Activated naive CD4-positive, alpha-beta T cell (primary cell): ENCODE results near the gene SLX4IP.
A peak's percentile ranks its signal among the peaks of the same experiment; 100 is the strongest.
"Not testable (repeated sequence)": the region's sequence is repeated elsewhere in the genome, so short reads cannot be mapped to it uniquely, and the experiment has no call there.

Source experiments
- DNase-seq, 4 experiments: peaks; one replicate each; lab custom pipeline; 2025; lab: John Stamatoyannopoulos, UW

Gene SLX4IP

DNA sequence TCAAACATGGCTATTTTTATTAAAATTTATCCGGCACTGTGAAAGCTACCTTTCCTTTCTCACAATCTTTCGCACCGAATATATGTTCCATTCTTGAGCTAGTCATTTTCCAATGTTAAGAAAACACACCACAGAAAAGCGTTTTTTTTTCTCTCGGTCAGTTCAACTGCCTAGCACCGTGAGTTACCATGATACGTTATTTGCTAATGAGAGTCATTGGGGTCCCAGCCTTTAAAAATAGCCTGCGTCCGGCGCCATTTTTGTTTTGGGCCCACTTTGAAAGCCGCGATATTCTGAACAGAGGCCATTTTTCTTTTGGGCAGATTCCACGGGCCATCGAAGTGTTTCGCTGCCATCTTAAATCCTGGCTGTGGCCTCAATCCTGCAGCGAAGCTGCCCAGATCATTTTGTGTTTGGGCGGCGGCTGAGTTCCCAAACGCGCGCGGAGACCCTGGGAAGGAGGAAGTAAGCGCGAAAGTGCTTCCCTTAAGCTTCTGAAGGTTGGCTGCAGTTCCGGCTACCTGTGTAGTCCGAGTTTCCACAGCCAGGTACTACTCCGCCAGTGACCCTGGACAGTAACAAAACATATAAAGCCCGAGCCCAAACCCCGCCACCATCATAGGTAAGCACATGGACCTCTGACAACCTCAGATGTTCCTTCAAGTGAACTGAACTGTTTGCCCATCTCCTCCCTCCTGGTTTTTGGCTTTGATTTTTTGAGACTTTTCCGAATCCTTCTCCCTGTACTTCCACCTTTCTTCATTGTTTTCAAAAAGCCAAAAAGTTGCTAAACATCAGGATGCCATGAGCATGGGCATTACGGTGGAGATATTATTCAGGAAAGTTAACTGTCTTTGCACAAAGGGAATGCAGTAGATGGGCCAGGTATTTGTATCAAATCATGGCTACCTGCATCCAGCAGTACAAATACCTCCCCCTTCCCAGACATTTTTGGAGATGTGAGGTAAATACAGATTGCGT, at the start of gene SLX4IP:
Gene SLX4IP (plus strand): TSS at position 474 of the 981 bp plus-strand sequence. CDS start 22,900 bp downstream, outside the sequence.
- DNase-seq, result peak; percentile 39 to 63 (median 46)

DNA sequence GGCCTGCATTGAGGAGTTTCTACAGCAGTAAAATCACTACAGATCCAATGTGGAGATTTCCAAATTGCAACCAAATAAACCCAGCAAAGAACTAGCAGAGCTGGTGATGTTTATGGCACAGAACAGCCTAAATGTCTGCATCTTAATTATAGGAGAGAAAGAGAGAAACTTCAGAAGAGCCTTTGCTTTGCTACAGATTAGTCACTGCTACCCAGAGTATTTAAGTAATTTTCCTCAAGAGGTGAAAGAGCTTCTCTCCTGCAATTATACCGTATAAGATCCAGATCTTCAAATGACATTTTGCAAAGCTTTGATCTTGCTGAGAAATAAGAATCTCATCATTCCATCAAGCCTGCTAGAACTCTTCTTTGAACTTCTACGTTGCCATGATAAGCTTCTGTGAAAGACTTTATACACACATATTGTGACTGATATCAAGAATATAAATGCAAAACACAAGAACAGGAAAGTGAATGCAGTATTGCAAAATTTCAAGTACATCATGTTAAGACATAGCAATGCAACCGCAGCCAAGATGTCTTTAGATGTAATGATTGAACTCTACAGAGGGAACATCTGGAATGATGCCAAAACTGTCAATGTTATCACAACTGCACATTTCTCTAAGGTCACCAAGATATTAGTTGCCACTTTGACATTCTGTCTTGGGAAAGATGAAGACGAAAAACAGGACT, 49.1 kb upstream of the SLX4IP start:
- no peak for DNase-seq

DNA sequence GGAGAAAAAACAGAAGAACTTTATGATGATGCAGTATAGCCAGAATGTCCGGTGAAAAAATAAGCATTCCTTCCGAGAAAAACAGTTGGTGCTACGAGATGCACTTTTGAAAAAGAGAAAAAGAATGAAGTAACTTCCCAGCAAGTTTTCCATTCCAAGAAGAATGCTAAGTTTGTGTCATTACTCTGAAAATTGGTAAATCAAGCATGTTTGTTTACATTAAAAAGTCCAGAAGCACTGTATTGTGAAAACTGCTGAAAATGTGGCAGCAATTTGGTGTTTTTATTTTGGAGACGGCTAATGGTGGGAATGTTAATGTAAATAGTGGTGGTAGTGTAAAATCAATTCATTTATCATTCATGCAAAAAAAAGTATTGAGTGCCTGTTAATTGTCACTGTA, 47.4 kb upstream of the SLX4IP start:
- no peak for DNase-seq

DNA sequence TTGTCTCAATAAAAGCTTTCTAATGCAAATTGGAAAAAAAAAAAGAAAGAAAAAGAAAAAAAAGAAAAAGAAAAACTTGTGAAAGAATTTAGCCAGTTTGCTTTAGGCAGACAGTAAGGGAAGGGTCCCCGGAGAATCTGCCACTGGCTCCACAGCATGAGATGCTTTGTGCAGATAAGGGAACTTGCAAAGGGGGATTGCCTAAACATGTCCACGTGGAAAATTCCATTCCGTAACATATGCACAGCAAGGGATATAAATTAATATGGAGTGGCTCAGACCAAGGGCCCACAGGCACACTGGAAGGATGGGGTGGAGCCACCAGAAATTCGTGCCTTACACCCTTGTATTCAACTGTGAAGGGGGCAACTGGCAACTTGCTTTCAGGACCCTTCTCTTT, 46.5 kb upstream of the SLX4IP start:
- DNase-seq, result no peak

DNA sequence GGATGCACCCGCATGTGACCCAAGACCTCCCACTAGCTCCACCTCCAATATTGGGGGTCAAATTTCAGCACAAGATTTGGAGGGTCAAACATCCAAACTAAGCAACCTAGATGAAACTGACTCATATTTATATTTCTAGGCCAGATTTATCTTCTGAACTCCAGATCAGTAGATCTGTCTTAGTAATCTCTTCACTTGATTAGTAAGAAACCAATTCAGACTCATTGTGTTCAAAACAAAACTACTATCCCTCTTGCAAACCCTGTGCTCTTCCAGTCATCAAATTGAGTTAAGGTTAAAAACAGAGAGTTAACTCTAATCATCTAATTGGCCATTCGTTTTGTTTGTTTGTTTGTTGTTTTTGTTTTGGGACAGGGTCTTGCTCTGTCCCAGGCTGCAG, 44.4 kb upstream of the SLX4IP start:
- no peak for DNase-seq

DNA sequence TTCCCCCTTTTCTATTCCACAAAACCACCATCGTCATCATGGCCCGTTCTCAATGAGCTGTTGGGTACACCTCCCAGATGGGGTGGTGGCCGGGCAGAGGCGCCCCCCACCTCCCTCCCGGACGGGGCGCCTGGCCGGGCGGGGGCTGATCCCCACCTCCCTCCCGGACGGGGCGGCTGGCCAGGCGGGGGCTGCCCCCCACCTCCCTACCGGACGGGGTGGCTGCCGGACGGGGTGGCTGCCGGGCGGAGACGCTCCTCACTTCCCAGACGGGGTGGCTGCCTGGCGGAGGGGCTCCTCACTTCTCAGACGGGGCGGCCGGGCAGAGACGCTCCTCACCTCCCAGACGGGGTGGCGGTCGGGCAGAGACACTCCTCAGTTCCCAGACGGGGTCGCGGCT, 40.4 kb upstream of the SLX4IP start:
- not testable (repeated sequence) for DNase-seq

DNA sequence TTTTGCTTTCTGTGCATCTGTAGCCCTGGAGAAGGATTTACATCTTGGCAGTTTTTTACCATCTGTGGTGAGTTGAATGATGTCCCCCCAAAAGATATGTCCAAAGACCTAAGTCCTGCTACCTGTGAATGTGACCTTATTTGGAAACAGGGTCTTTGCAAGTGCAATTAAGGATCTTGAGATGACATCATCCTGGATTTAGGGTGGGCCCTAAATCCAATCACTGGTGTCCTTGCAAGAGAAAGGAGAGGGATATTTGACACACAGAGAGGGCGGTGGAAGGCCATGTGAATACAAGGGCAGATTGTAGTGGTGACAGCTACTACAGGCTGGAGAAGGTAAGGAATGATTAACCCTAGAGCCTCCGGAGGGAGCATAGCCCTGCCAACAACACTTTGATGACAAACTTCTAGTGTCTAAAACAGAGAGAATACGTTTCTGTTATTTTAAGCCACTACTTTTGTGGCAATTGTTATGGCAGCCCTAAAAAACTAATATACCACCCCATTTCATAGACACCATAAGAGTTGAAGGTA, 36.2 kb upstream of the SLX4IP start:
- DNase-seq, result no peak

DNA sequence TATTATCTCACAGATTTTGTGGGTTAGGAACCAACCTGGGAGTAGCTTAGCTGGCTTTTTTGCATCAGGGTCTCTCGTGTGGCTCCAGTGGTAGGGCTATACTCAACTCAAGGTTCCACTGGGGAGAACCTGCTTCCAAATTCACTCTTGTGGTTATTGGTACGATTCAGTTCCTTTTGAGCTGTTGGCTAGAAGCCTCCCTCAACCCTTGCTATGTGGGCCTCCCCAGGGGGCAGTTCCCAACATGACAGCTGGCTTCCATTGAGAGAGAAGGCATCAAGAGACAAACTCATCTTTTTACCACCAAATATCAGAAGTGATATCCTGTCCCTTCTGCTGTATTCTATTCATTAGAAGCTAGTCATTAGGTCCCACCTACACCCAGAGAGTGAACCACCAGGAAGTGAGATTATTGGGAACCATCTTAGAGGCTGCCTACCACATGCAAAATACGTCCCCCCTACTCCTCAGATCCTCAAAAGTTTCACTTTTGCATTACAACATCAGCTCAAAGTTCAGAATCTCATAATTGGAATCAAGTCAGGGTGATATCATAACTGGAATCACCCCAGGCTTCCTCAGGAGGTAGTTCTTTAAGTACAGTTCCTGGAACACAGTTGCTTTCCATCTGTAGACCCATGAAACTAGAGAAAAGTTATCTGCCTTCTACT, 32.0 kb upstream of the SLX4IP start:
- no peak for DNase-seq

DNA sequence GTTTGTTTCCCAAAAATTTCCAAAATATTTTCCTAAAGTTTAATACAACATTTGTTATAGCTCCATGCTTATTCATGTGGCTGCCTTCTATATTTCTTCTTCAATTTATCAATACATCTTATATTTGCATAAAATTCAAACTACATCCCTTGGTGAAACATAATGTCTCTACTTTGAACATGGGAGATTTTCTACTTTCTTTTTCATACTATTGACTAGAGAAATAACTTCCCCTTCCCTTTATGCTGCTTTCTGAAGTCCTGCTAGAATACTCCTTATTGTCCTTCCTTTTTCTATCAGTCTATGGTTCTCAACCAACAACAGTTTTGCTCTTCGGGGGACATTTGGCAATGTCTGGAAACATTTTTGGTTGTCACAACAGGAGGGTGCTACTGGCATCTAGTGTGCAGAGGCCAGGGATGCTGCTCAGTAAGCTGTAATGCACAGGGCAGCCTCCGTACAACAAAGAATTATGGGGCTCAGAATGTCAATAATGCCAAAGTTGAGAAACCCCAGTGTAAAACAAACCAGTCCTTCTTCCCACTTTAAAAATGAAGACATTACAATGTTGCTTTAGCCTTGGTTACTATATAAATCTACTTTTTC, 31.0 kb upstream of the SLX4IP start:
- no peak for DNase-seq

DNA sequence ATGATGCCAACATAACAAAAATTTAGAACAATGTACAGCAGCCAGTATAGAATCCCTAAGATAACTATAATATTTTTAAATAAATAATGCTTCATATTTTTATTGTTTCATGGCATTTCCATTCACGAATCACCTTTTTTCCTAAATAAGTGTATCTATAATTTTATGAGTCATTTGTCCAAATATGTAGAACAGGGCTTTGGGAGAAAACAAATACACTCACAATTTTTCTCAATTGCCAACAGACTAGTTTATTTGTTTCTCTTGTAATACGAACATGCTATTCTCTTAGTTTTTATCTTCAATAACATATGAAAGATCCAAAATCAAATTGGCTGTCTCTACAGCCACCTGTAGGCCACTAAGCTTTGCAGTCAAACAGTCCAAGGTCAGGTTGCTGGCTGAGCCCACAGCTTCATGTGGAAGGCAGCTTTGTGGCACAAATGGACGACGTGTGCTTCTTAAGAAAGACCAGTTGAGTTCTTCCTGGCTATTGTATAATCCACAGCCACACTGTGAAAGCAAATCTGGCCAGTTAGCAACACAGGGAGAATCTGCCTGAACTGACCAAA, 30.1 kb upstream of the SLX4IP start:
- DNase-seq, result no peak

DNA sequence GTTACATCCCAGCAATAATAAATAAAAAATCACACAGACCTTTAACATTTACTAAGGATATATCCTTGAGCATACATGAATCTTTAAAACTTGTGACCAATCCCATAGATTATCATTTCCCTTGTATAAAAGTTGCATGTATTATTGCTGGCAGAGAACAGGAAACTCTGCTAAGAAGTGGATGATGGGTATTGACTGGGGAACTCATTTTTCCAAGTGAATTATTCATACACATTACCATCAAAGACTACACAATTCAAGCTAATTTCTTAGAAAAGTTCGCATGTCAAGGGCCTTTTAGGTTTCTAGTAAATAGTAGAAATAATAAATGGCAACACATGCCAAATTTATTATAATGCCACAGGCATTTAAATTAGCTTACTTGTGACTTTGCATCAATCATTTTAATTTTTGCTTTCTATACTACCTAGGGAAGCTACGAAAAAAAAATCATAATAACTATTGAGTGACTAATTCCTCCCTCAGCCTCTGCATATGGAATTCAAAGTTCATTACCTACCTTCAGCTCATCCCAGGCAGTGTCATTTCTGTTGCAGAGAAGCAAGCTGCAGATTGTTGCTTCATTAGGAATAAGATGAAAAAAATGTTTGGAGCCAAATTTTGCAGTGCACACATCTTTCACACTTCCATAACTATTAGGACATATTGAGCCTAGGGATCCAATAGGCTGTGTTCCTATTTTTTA, 26.8 kb upstream of the SLX4IP start:
- DNase-seq, result no peak

DNA sequence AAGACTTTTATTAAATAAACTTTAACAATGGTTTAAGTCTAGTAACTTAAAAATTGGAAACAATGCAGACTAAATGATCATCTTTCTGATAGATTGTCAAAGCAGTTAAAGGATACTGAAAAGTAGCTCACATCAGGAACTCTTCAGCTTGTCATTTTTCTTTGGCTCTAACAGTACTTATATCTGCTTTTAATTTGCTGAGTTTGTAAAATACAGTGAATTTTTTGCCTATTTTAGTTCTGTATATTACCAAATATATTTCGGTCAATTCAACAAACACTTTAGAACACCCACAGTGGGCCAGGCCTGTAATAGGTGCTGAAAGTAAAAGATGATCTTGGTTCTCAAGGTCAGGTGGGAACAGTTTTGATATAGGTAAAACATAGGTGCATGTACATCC, 23.4 kb upstream of the SLX4IP start:
- DNase-seq, result no peak

DNA sequence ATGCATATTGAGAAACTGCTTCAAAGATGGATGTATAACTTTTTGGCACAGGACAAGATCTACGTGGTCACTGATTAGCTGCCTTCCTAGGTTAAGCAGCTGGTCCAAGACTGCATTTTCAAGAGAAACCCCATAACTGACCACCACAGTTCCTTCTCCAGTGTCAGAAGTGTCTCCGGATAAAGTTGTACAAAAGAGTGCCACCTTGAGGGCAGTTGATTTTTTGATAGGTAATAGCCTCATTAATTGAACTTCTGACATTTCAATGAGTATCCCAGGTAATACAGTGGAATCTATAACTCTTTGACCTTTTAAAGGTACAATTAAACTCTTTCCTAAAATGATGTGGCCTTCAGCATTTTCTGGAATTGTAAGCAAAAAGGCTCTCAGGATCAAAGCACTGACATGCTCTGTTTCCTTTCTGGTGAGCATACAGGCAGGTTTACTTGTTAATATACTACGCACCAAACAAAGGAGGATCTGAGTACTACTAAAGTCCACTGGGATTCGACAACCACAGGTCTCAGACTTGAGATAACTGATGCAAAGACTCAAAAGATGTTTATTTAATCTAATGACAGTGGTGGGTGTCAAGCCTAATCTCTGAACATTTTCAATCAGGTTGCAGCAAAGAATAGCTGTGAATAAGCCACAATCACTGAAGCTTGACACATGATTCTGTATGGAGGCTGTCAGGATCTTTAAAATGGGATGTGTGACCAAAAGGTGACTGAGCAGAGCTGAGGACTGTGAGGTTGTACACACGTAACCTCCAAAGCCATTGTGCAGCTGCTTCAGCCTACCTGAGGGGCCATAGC, 22.3 kb upstream of the SLX4IP start:
- no peak for DNase-seq

DNA sequence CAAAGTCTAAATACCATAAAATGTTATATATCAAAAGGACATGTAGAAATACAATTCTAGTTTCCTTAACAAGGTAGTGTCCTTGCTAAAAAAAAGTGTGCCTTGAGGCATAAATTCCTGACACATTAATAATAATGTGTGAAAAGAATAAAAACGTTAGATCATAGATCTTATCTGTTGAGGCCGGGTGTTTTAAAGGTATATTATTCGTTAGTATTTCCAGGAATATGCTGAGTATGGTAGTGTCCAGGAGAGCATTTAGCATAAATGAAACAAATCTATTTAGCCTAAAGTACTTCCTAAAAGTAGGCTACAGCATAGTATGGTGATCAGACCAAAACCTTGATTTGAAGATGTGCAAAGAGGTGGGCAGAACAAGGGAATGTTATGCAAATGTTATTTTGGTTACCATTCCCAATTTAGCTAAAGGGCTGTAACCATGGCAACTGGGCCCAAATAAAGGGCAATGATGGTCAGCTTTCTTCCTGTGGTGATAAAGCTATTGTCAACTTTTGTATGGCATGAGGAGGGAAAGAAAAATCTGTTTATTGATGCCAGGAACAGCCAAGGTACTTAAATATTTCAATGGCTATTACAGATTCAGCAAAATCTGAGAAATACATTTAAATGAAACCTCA, 20.0 kb upstream of the SLX4IP start:
- DNase-seq, result no peak

DNA sequence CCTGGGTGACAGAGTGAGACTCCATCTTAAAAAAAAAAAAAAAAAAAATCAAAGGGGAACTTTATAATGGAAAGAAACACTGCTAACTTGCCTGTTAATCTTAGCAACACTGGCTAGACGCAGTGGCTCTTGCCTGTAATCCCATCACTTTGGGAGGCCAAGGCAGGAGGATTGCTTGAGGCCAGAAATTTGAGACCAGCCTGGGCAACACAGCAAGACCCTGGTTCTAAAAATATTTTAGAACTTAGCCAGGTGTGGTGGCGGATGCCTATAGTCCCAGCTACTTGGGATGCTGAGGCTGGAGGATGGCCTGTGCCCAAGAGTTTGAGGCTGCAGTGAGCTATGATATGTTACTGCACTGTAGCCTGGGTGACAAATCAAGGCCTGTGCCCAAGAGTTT, 17.9 kb upstream of the SLX4IP start:
- DNase-seq, result not testable (repeated sequence)

DNA sequence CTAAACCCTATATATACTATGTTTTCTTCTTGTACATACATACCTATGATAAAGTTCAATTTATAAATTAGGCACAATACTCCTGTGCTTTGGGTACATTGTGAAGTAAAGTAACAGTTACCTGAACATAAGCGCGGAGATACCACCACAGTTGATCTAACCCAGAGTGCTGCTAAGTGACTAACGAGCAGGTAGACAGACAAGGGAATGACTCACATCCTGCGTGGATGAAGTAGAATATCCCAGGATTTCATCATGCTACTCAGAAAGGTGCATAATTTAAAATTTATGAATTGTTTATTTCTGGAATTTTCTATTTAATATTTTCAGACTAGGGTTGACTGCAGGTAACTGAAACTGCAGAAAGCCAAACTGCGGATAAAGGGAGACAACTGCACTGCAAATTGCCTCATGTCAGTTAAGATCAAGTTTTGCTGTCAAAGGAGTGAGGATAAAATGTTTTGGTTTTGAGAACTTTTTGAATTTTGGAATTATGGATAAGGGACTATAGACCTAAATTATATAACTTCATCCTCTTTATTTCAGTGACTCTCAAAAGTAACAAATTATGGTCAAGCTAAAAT, 15.5 kb upstream of the SLX4IP start:
- no peak for DNase-seq

DNA sequence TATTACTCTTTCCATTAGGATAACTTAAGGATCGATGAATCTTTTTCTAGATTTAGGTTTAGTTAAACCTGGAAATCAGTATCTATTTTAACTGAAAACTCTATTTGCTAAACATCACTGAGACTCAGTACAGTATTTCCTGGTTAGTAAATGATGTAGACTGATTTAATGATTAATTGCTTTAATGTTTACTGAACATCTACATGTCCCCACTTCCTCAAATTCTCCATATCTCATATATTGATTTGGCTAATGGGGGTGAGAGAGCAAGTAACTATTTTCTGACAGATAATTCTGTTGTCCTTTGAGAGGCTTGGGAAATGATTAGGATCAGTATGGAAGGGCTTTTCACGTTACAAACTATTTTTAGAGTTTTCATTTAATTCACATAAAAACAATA, 11.4 kb upstream of the SLX4IP start:
- no peak for DNase-seq

DNA sequence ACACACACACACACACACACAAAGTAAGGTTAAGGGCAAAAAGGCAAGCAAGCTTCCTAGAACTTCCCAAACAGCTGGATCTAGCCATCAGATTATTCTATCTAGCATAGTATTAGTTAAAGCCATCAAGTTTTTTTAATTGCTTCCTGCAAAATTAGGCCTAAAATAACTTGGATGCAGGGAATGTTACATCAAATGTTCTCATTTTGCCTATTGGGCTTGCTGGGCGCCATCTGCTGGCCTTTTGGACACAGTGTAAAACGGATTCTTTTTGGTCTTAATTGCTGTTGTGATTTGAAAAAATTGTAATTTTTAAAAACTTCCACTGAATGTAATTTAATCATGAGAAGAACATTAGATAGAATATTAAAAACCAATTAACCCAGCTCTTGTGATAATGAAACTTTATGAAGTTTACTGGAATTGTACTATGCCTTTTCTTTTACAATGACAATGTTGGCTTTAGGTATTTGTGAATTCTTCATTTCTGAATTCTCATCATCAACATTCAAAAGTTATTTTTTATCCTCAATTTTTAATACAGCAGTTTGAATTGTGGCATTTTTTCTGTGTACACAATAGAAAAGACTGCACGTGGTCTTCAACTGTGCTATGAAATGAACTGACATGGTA, 7.9 kb upstream of the SLX4IP start:
- peak in 2 of 4 experiments; percentile 10 to 11 for DNase-seq

DNA sequence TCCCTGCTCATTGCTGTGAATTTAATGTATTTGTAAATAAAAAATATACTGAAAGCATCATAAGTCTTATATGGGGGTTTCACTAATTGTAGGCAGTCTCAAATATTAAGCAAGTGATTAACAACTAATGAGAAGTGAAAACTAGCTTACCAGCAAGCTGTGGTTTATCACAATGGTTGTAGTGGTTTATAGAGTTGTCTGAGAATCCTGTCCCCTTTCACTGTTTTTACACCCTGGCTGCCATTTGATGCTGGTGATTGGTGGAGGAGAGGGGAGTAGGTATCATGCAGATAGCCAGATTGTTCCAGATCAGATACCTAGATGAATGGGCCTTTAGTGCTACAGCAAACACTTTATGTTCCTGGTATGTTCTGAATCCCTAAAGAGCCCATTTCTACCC, 7.1 kb upstream of the SLX4IP start:
- no peak for DNase-seq
